Type B pancreatic cell (in vitro differentiated cells): Measurements from ENCODE around the gene AFF2. TPM values are rescaled to one million over a fixed set of nuclear protein-coding genes. Genes with fewer than 3 reads are reported as not detected.

Experiments used
- DNase-seq: peaks from one replicate; pipeline ENCODE4 v3.0.0; 2021; ENCODE audit warnings: mixed read lengths; ENCODE audit not compliant: unreplicated experiment; ENCODE audit errors: extremely low spot score
- H3K27ac Mint-ChIP-seq: 2 replicates; pipeline ENCODE4 v1.8.0; 2021; ENCODE audit warnings: mild to moderate bottlenecking, mixed read lengths
- H3K27me3 Mint-ChIP-seq: 2 replicates; pipeline ENCODE4 v1.8.0; 2021; ENCODE audit warnings: mixed read lengths
- H3K36me3 Mint-ChIP-seq: 2 replicates; pipeline ENCODE4 v1.8.0; 2021; ENCODE audit warnings: mixed read lengths
- H3K4me1 Mint-ChIP-seq: one replicate; pipeline ENCODE4 v1.8.0; 2021; ENCODE audit warnings: mixed read lengths; ENCODE audit not compliant: unreplicated experiment
- H3K4me3 Mint-ChIP-seq: 2 replicates; pipeline ENCODE4 v1.8.0; 2021; ENCODE audit warnings: mild to moderate bottlenecking, mixed read lengths
- H3K9me3 Mint-ChIP-seq: 2 replicates; pipeline ENCODE4 v1.8.0; 2021; ENCODE audit warnings: mixed read lengths
- total RNA-seq: library from RNA; stranded (reverse); gene quantifications from 2 replicates; pipeline ENCODE4 v1.2.1, GENCODE V29; 2021; ENCODE audit warnings: low replicate concordance
- TF ChIP-seq, protein P1 (sequence below): fragments of 200-600 bp; sonication (generic); conservative IDR thresholded peaks from 2 replicates; pipeline ENCODE4 v1.5.0; 2021; ENCODE audit warnings: antibody characterized with exemption, mild to moderate bottlenecking

The AFF2 gene
- total RNA-seq, 1 donor from 2014 or later = 21.3 TPM

- Mint-ChIP-seq H3K9me3 (no peaks in the 10 kb centered on the region), H3K27me3 (no peaks in the 10 kb centered on the region), H3K36me3 (no peaks in the 10 kb centered on the region), H3K4me3 (no peak overlapping the region), H3K4me1 (no peaks in the 10 kb centered on the region), H3K27ac (no peak overlapping the region)
- TF ChIP-seq, protein P1, sequence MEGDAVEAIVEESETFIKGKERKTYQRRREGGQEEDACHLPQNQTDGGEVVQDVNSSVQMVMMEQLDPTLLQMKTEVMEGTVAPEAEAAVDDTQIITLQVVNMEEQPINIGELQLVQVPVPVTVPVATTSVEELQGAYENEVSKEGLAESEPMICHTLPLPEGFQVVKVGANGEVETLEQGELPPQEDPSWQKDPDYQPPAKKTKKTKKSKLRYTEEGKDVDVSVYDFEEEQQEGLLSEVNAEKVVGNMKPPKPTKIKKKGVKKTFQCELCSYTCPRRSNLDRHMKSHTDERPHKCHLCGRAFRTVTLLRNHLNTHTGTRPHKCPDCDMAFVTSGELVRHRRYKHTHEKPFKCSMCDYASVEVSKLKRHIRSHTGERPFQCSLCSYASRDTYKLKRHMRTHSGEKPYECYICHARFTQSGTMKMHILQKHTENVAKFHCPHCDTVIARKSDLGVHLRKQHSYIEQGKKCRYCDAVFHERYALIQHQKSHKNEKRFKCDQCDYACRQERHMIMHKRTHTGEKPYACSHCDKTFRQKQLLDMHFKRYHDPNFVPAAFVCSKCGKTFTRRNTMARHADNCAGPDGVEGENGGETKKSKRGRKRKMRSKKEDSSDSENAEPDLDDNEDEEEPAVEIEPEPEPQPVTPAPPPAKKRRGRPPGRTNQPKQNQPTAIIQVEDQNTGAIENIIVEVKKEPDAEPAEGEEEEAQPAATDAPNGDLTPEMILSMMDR = no peak
- no peak for DNase-seq
These were observed 40.5 kb downstream of the AFF2 start for GRCh38 chrX:148540671-148541583.

DNA sequence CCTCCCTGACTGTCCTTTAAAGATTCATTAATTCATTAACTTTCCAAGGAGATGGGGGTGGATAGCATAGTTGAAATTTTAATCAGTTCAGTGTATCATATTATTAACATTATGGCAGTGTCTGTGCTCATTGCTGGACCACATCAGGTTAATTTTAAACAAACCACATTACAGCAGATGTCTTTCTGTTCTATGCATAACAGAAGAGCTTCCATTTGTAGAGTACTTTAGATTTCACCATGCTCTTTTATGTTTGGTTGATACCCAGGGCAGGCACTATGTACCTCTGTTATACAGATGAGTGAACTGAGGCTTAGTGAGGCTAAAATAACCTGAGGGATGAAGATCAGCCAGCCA, 41.1 kb downstream of the AFF2 start:
- no peak overlapping the region for H3K27ac Mint-ChIP-seq
- H3K9me3 Mint-ChIP-seq = no peaks in the 10 kb centered on the region
- no peaks in the 10 kb centered on the region for H3K4me1 Mint-ChIP-seq
- no peaks in the 10 kb centered on the region for H3K27me3 Mint-ChIP-seq
- no peak overlapping the region for H3K4me3 Mint-ChIP-seq
- TF ChIP-seq, protein P1 = no peak
- no peak for DNase-seq
- H3K36me3 Mint-ChIP-seq = no peaks in the 10 kb centered on the region

GRCh38 chrX:148542481-148543255, 42.3 kb downstream of the AFF2 start:
- no peaks in the 10 kb centered on the region for H3K9me3 Mint-ChIP-seq

DNA sequence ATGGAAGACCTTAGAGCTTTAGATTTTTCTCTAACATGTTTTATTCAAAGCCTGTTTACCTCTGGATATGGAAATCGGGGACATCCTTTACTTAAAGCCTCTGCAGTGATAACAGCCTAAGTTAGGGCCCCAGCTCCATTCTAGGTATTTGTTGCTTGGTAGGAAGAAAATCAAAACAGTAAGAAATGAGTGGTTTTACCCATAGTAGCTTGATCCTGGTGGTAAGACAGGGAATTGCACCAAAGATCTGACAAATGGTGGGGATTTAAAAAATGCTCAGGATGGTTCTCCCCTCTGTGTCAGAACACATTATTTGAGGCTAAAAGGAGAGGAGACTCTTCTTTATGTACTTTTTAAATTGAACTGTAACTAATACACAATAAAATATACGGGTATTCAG, 52.4 kb downstream of the AFF2 start:
- TF ChIP-seq, protein P1 = peak; percentile 58

More at GRCh38 chrX:148542481-148543255, 42.3 kb downstream of the AFF2 start:
- TF ChIP-seq, protein P1 = no peak
- Mint-ChIP-seq H3K27ac (no peak overlapping the region), H3K36me3 (no peaks in the 10 kb centered on the region), H3K4me3 (no peak overlapping the region), H3K4me1 (no peaks in the 10 kb centered on the region), H3K27me3 (no peaks in the 10 kb centered on the region)
- no peak for DNase-seq

DNA sequence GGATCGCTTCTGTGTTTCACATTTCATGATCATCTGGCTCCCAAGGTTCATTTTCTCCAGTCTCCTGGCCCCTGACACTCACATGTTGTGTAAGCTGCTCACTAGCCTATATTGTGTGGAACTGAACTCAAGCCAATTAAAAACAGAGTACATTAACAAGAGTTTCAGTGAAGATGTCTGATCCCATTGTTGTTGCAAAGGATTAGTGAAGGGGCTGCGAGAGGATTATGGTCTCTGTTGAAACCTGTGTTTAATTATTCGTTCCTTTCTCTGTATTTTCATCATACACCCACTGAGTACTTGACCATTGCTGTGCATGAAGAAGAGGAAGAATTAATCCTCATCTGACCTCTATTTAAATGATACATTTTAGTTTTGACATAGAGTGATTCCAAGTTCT, 54.7 kb downstream of the AFF2 start:
- TF ChIP-seq, protein P1 = no peak
- Mint-ChIP-seq H3K36me3 (no peaks in the 10 kb centered on the region), H3K27ac (no peak overlapping the region), H3K4me1 (no peaks in the 10 kb centered on the region), H3K27me3 (no peaks in the 10 kb centered on the region), H3K9me3 (no peaks in the 10 kb centered on the region), H3K4me3 (no peak overlapping the region)
- DNase-seq = no peak

More for the DNA sequence above, 52.4 kb downstream of the AFF2 start:
- DNase-seq = no peak
- Mint-ChIP-seq H3K36me3 (no peaks in the 10 kb centered on the region), H3K4me3 (no peak overlapping the region), H3K4me1 (no peaks in the 10 kb centered on the region), H3K27ac (no peak overlapping the region), H3K9me3 (no peaks in the 10 kb centered on the region), H3K27me3 (no peaks in the 10 kb centered on the region)
